NCI-H748 (cell line): ENCODE data around the gene OTOS.

ENCODE experiments used
- DNase-seq: peaks from one replicate; lab custom pipeline; 2025; ENCODE audit not compliant: unreplicated experiment; lab: John Stamatoyannopoulos, UW

The OTOS gene

DNA sequence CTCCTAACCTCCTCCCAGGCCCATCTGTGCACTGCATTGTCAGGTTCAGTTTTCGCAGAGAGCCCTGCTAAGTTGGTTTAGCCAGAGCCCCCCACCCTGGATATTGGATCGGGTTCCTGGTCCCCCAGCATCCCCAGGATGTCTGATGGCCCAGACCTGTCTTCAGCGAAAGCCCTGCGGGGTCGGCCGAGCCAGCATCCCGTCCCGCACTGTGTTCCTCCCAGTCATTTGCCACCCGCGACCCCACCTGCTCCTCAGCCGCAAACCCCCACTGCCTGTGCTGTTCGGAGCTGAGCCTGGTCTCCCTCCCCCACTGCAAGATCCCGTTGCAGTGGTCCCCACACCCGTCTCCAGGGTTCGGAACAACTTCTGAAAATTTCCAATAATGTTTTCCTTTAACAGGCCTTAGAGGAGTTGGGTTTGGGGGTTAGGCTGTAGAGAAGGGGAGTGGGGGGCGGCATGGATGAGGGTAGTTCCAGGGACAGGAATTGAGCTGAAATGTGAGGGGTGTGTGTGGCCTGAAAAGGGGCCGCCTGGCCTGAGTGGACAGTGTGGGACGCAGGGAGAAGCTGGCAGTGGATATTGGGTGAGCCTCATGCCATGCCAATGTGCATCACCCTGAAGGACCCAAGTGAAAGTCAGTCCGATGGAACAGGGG lies 2.7 kb downstream of the OTOS start:
- no peak for DNase-seq

DNA sequence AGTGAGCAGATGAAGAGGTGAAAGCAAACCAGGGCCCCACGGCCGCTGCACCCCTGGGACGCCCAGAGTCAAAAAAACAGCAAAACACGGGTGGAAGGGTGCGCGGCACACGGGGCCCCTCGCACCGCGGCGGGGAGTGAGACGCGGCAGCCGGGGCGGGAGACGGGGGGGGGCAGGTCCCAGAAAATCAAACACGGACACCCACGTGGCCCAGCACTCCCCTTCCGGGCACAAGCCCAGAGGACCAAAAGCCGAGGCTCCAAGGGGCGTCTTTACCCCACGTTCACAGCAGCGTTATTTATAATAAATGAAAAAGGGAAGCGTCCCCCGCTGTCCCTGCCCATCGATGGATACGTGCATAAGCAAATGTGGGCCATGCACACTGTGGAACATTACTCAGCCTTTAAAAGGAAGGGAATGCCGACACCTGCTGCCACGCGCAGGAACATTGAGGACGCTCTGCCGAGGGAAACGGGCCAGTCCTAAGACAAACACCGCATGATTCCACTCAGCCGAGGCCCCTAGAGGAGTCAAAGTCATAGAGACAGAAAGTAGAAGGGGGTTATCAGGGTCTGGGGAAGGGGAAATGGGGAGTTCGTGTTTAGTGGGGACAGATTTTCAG lies 3.7 kb downstream of the OTOS start:
- DNase-seq = no peak

DNA sequence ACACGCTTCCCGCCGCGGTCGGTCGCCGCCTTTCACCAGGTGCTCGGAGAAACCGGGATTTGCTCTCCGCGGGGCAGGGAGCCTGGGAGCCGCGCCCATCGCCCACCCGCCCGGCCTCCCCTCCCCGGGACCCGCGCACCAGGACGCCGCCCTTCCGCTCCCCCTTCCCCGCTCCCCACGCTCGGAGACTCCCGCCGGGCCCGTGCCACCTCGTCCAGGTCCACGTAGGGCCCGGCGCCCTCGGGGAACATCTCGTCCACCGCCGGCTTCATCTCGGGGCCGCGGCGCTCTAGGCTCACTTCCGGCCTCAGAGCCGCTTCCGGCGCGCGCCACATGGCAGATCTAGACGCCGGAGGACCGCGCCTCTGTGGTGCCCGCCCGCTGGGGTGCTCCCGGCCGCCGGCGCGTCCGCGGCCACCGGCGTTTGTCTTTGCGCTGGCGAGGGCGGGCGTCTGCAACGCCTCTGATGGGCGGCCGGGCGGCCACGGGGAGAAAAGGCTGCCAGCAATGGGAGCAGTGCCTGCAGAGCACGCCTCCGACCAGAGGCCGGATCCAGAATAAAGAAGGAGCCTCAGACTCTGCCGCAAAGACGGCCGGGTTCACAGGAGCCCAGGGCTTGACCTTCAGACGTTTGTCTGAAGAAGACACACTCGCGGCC lies 4.3 kb downstream of the OTOS start, which contains the start of gene COPS9:
Gene COPS9, minus strand, starts transcription at position 293 of the 658 bp plus-strand sequence. Its CDS starts 21 bp downstream, at position 272.
- DNase-seq = peak; percentile 88

DNA sequence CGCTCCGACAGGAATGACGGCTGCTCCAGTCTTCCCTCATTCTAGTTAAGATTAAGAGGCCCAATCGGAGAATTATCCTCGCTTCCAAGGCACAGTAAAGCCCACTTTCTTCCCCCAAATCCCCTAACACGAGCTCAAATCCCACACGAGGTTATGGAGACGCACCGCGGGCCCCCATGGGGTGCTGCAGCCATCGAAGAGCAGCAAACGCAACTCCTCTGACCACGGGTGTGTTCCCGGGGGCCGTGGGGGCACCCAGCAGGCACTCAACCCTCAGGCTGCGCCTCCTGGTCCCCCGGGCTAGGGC lies 4.8 kb downstream of the OTOS start:
- no peak for DNase-seq

DNA sequence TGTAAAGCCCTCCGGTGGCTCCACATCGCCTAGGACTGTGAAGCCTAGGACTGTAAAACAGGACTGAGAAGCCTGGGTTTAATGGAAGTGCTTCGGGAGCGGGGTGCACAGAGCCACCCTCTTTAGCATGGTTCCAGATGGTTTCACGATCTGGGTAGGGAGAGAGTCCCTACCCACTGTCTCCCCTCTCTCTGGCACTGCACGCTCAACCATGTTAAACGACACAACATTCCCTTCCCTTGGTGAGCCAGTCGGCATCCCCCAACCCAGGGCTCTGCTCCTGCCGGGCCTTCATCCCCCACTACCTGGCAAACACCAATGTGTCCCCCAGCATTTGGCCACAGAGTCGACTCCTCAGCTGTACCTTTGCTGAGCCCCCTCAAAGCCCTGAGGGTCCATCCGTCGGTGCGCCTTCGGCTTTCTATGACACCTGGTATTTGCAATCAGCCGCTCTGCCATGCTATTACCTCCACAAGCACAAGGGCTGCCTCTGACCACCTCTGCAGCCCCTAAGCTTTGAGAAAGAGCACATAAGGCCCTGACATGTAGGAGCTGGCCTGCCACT lies 5.4 kb downstream of the OTOS start:
- no peak for DNase-seq

DNA sequence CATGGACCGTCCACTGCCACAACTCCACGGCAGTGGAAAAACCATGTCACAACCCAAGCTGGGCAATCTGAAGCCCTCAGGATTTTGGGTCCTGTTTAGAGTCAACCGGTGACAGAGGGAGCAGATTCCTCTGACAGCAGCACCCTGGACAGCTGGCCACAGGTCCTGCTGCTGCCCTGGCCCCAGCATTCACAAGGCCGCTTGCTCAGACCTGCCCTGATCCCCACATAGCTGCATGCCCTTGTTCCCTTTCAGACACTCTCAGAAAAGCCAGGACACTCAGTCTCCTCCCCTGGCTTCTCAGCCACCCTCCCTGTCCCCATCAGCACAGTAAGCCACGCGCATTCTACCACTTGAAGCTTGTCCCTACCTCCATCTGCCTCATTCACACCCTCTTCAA lies 6.0 kb downstream of the OTOS start:
- no peak for DNase-seq

DNA sequence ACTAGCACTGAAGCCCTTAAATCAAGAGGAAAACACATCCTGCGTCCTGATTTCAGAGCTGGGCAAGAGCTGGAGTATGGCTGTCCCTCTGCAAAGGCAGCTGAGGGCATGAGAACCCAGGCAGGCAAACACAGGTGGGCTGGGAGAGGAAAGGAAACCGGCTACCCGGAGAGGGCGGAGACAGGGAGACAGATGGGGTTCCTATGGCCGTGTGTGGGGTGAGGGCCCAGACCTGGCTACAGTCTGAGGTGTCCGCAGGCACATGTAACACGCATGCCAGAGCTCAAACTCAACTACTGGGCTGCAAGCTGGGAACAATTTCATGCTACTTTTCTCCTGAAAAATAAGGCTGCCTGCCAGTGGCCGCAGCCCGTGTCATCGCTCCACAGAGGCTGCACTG lies 7.1 kb downstream of the OTOS start:
- DNase-seq = no peak

DNA sequence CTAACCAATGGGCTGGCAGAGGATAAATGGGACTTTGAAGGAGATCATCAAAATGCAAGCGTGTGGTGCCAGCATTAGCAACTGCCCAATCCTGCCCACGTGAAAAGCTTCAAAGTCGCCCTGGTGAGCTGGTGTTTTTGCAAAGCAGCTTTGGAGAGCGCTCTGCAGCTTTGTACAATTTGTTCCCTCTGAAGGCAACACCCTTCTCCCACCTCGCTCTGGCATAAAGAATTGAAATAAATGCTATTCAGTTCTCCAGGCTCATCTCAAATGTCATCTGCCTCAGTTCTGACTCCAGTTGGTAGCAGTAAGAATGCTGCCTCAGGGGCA lies 7.8 kb downstream of the OTOS start:
- no peak for DNase-seq

DNA sequence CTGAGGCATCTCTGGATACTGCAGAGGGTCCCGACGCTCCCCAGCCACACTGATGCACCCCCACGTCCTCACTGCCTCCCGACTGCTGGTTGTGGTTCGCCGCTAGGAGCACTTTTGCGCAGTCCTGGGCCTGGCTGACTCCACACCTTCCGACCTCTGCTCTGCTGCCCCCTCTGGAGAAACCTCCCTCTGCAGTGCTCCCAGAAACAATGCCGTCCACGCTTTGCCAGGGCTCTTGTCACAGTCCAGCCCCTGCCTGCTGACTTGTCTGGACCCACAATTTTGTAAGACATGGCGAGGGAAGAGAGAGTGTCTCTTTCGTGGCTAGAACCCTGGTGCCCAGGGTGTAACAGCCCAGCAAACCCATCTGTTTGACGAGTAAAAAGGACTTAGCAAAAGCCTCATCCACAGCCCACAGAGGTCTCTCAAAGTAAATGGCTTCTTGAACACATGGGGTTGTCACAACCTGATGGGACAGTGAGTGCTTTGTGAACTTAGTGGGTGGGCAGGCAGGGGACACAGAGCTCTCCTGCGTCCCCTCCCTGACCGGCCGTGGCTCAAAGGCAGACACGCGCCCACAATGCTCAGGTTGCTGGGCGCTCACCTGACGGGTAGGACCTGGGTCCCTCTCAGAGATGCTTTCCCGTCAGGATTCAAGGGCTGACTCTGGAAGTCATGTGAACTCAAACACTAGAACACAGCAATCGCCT lies 8.4 kb downstream of the OTOS start:
- DNase-seq = no peak

DNA sequence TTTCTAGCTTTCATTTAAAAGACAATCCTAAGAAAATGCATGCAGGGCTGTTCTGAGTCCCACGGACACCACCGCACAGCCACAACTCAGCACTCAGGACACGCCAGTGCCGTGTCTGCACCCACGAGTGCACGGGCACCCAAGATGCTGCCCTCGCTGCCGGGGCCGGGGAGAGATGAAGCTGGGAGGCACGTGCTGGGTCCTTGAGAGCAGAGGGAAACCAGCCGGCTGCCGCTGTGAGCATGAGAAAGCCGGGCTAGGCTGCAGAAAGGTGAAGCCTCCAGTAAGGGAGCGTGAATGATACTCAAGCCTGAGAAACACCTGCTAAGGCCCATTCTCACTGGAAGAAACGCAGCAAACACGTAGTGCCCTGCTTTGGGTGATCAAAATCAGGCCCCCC lies 9.2 kb downstream of the OTOS start:
- no peak for DNase-seq

DNA sequence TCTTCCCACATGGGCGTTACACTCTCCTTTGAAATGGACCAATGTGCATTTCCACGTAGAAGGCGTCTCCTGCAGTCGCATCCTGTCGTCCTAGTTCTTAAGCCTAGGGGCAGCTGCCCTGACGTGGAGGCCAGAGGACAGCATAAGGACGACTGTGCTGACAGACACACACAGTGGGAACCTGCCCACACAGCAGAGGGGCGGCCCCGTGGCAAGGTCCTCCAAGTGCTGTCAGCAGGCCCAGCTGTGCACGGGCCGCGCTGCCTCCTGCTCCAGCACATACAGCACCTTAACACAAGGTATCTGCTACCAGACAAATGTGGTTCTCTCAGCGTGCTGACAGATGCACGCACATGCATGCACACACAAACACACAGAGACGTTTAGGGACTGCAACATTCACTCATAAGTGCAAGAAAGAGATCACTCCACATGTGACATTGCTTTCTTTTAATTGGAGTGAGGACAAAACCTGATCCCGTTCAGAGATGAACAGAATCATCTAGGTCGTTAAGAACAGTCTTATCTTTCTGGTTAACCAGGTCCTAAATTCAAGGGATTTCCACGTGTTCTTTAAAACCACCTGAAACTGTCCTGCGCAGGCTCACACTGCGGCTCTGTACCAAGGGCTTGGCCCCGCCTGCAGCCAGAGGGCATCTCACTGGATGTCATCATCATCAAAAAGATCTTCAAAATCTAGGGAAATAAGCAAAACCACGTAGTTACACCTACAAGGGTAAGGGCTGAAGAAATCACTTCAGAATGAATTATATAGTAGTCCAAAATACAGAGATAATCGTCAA lies 9.9 kb downstream of the OTOS start:
- DNase-seq = no peak

DNA sequence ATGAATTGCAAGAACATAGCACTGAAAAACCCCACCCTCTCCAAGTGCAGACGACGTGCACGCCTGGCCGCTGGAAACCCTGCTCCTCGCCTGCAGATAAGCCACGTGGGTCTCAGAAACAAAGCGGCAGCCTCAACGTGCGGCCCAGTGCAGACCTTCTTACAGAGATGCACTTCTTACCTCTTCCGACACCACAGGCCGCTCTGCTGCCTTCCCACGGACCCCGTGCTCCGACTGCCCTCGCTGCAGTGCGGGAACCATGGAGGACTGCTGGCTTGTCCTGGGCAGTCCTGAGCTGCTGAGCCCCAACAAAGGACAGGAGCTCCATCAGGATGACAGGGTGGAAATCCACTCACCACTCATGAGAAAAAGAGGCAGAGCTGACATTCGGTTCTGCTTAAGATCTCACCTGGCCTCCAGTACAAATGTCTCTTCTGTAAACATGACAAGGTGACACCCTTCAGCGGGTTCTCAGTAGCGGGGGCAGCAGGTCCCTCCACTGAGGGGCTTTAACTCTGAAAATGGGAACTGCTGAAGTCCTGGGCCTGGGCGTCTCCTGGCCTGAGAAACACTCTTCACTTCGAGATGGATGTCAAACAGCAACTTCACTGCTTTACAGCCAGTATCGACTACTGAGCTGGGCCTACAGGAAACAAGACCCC lies 10.6 kb downstream of the OTOS start:
- DNase-seq = no peak

DNA sequence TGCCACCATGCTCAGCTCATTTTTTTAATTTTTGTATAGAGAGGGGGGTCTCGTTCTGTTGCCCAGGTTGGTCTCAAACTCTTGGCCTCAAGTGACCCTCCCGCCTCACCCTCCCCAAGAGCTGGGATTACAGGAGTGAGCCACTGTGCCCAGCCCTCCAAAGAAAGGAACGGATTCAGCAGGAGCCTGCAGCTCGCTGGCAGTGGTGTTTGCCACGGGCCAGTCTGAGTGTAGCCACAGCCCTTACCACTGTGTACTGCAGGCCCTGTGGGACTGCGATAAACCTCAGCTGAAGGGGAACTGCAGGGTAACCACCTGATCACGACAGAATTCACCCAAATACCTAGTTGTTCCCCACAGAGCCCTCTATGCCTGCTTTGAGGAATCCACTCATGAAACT lies 11.1 kb downstream of the OTOS start:
- no peak for DNase-seq

DNA sequence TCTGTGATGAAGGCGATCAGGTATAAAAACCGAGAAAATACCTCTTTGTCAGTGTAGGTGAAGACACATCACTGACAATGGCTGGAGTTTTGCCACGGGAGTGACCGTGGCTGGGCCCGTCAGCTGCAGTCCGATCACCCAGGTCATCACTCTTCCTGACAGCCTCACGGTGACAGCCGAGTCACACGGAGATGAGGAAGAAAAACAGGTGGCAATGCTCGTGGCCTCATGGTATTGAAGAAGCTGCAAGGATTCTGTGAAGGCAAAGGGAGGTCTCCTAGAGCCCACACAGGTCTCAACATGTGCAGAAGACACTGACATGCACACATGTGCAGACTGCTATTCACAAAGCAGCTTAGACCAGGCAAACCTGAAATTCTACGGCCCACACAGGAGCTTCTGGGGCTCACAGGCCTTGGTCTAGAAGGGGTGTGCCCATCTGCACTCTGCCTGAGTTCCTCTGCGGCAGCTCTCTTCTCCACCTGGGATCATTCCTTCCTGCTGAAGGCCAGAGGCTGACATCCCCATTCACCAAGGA lies 11.8 kb downstream of the OTOS start:
- no peak for DNase-seq

DNA sequence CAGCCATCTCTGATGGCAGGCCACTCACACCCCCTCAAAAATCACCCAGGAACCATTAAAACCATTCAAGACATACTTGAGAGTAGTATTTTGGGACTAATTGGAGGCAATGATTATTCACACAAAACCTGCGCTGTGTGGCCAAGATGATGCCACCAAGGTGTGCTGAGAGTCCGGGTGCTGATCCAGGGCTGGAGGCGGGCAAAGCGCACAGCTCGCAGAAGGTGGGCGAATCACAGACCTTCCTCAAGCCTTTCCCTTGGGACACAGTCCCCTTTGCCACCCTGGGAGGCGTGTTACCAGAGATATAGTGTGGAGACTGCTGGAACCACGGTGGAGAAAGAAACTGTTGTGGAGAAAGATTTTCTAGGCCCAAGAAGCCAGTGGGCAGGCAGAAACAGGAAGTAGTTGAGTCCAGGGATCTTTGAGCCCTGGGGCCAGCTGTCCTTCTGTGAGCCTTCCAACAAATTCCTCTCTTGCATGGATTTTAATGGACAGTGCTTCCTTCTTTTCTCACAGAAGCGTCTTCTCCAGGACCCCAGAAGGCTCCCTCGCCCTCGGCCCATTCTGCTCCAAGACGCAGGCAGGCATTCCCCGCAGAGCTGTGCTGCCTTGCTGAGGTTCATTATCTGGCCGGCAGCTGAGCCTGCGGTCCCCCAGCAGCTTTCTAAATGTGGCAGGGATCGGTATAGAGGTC lies 12.4 kb downstream of the OTOS start:
- no peak for DNase-seq

DNA sequence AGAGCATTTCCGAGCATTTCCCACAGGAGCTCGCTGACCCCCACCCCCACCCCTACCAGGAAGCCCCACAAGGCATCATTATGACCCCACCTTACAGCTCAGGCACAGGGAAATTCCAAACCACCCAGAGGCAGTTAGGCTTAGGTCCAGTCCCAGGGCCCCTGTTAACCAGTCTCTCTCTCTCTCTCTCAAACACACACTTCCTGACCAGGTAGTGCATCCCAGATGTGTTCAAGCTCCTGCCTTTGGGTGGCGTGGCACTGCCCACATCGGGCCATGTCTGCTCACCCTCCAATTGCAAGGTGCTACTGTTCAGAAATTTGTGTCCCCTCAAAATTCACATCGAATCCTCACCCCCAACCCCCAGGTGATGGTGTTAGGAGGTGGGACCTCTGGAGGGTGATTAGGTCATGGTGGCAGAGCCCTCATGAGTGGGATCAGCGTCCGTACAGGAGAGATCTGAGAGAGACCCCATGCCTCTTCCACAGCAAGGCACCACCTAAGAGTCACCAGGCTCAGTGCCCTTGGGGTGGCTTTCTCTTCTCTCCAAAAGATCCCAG lies 13.2 kb downstream of the OTOS start:
- no peak for DNase-seq

DNA sequence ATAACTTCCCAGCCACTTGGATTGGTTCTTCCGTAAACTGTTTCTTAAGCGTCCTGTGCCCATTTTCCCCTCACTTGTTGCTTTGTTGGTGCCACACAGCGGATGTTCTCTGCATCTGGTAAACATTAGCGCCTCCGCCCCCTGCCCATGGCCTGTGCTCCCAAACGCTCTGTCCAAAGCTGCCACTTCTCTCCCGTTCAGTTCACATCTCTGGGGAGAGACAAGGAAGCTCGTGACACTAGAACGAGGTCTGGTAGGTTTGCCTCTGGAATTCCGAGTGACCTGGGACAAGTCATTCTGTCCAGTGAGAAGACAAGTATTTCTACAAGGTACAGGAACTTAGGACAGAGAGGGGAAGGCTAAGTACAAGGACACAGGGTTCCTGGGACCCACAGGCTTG lies 13.7 kb downstream of the OTOS start:
- DNase-seq = no peak

DNA sequence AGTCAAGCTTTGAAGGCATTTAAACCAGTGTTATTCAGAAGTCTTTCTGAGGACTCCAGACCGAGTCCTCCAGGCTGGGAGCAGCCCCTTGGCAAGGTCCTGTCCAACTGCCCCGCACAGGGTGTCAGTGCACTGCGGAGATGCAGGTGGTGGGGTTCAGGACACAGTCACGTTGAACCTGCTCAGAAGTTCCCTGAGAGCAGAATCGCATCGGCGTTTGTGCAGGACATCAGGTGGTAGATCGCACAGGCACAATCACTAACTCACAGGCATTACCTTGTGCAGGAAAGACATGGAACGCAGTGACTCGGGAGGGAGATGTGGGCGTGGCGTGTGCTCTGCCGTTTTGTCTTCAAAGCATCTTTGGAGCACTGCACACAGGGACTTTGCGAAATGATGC lies 14.7 kb downstream of the OTOS start:
- no peak for DNase-seq

DNA sequence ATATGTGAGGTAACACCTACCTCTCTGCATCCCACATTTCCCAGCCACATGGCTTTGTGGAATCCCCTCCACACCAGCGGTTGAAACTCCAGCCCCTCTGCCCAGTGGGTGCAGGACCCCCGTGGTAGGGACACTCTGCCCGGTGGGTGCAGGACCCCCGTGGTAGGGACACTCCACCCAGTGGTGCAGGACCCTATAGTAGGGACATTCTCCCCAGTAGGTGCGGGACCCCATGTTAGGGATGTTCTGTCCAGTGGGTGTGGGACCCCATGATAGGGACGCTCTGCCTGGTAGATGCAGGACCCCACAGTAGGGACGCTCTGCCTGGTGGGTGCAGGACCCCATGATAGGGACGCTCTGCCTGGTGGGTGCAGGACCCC lies 15.8 kb downstream of the OTOS start:
- DNase-seq = no peak
